Pancreas (tissue), 10 donors: ENCODE measurements around the gene IGDCC3. TPM values are rescaled to one million over a fixed set of nuclear protein-coding genes. Genes with fewer than 3 reads are reported as not detected.
"Not testable (repeated sequence)": the region's sequence is repeated elsewhere in the genome, so short reads cannot be mapped to it uniquely, and the experiment has no call there.

Experiments used
- ATAC-seq, 4 donors: fragments of 200-7000 bp; cut with Tn5 transposase; one replicate each; pipeline versions ENCODE4 v1.8.0 to v1.9.1; 2020; ENCODE audit warnings: mild to moderate bottlenecking in 4 of 4, moderate library complexity in 4 of 4
- DNase-seq, 6 donors: peaks; one replicate each; pipeline ENCODE4 v3.0.0-alpha.2; 2020
- FAIRE-seq: peaks from 2 replicates; lab custom pipeline; 2012; peaks lifted over from hg19 to GRCh38; lab: Jason Lieb, UNC
- H3K27ac ChIP-seq, 4 donors: fragments of 200-600 bp; sonication (generic); 1 replicate in 3 of 4; 2 replicates in 1 of 4; pipeline versions ENCODE4 v1.5.0 to v1.8.0; 2020
- H3K27me3 ChIP-seq, 4 donors: fragments of 200-600 bp; one replicate each; pipeline ENCODE4 v1.8.0; 2021
- H3K36me3 ChIP-seq, 3 donors: fragments of 200-600 bp; sonication (generic) in 1 of 3; one replicate each; pipeline versions ENCODE4 v1.5.0 to v1.8.0; 2020 to 2021
- H3K4me1 ChIP-seq, 3 donors: fragments of 200-600 bp; one replicate each; pipeline ENCODE4 v1.8.0; 2021
- H3K4me3 ChIP-seq, 4 donors: fragments of 200-600 bp; sonication (generic) in 2 of 4; one replicate each; pipeline versions ENCODE4 v1.5.0 to v1.8.0; 2020 to 2021
- H3K9me3 ChIP-seq, 4 donors: fragments of 200-600 bp; one replicate each; pipeline ENCODE4 v1.8.0; 2021
- WGBS, 2 donors: extraction: QIAGEN DNeasy Blood & Tissue Kit; methylation state at CpG; one replicate each; pipeline ENCODE4 v1.1.7; 2013; 5-methylcytosine and 5-hydroxymethylcytosine counted together
- intact Hi-C, 3 donors: fragments of 100-400 bp; cut with DNase I; formaldehyde crosslinking; loops; one replicate each; pipeline versions ENCODE4 v1.11.1 to v1.14.2; 2022
- polyA plus RNA-seq, 2 donors: library from polyadenylated mRNA; stranded (reverse); fragments of 200-250 nt; gene quantifications; one replicate each; pipeline ENCODE4 v1.2.3, GENCODE V29; 2013
- total RNA-seq, 6 donors: library from RNA; stranded (reverse); fragmentation: NEBNext Ultra II Directional in 4 of 6; extraction: Animal tissue kit (Norgen Biotek cat#: 25700) in 4 of 6; gene quantifications; one replicate each; pipeline versions ENCODE4 v1.2.1 to v1.2.4, GENCODE V29; 2021 to 2023
- TF ChIP-seq, protein P1 (sequence below), 4 donors: fragments of 200-600 bp; sonication (generic) in 3 of 4; IDR thresholded peaks; one replicate each; pipeline versions ENCODE4 v1.5.0 to v1.8.0; 2021; ENCODE audit warnings: antibody characterized with exemption in 4 of 4
- donor health status: healthy with polysubstance abuse.
- donor health status: DM: no; HTN: no; CAD: no; lungs with moderate emphysema.
- donor health status: DM: no; HTN: no; CAD: no.
- donor health status: control.
- donor health status: control.
- donor health status: Bipolar disorder and iron deficiency.
- donor health status: DM: yes; HTN: yes; CAD: no.
- donor health status: DM: no; HTN: no; CAD: no.
- donor health status: DM: no; HTN: no; CAD: no.
- donor health status: DM: yes; HTN: yes; CAD: no.

Gene IGDCC3
- total and polyA plus RNA-seq, 8 donors, result 0.32 TPM; not detected in 7

DNA sequence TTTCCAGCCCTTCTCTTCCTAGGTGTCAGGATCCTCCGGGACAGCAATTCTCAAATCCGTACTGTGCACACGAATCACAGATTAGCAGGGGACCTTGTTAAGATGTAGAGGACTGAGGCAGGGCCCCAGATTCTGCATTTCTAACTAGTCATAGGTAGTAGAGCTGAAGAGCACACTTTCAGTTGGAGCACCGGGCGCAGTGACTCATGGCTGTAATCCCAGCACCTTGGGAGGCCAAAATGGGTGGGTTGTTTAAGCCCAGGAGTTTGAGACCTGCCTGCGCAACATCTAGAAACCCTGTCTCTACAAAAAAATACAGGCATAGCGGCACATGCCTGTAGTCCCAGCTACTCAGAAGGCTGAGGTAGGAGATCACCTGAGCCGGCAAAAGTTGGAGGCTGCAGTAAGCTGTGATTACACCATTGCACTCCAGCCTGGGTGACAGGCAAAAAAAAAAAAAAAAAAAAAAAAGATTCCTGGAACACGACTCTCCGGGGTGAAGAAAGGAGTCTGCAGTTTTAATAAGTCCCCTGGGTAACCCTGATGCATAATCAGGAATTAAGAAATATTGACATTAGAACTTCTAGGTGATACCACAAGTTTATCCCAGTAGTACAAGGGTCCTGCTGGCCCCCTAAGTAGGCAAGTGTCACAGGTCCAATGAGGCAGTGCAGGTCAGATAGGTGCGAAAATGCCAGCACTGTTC, 21.4 kb upstream of the IGDCC3 start:
- FAIRE-seq (no peak), DNase-seq (no peak), ATAC-seq (no peak)
- Histone ChIP-seq H3K27me3 (no peaks in the 10 kb centered on the region), H3K36me3 (no peaks in the 10 kb centered on the region), H3K4me1 (peaks cover 0 to 12% (median 7%) of the 10 kb centered on the region in 3 donors), H3K9me3 (no peaks in the 10 kb centered on the region), H3K4me3 (no peak overlapping the region), H3K27ac (no peak overlapping the region)
- 83 to 87% methylated on average over 11 of the region's 11 CpGs for WGBS, 2 donors
- intact Hi-C loops, result no loop called here
- TF ChIP-seq, protein P1, sequence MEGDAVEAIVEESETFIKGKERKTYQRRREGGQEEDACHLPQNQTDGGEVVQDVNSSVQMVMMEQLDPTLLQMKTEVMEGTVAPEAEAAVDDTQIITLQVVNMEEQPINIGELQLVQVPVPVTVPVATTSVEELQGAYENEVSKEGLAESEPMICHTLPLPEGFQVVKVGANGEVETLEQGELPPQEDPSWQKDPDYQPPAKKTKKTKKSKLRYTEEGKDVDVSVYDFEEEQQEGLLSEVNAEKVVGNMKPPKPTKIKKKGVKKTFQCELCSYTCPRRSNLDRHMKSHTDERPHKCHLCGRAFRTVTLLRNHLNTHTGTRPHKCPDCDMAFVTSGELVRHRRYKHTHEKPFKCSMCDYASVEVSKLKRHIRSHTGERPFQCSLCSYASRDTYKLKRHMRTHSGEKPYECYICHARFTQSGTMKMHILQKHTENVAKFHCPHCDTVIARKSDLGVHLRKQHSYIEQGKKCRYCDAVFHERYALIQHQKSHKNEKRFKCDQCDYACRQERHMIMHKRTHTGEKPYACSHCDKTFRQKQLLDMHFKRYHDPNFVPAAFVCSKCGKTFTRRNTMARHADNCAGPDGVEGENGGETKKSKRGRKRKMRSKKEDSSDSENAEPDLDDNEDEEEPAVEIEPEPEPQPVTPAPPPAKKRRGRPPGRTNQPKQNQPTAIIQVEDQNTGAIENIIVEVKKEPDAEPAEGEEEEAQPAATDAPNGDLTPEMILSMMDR (IDR thresholded peaks at IDR 0.05), result no peak

DNA sequence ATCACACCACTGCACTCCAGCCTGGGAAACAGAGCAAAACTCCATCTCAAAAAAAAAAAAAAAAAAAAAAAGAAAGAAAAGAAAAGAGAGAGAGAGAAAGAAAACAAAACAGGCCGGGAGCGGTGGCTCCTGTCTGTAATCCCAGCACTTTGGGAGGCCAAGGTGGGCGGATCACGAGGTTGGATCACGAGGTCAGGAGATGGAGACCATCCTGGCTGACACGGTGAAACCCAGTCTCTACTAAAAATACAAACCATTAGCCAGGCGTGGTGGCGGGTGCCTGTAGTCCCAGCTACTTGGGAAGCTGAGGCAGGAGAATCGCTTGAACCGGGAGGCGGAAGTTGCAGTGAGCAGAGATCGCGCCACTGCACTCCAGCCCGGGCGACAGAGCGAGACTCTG, 20.7 kb upstream of the IGDCC3 start:
- peaks cover 0 to 12% (median 7%) of the 10 kb centered on the region in 3 donors for H3K4me1 ChIP-seq
- H3K27ac ChIP-seq, ATAC-seq, H3K27me3 ChIP-seq, FAIRE-seq, H3K36me3 ChIP-seq, H3K9me3 ChIP-seq, DNase-seq, H3K4me3 ChIP-seq, intact Hi-C loops: not testable (repeated sequence)
- WGBS, 2 donors, result 95 to 97% methylated on average over 16 of the region's 16 CpGs

DNA sequence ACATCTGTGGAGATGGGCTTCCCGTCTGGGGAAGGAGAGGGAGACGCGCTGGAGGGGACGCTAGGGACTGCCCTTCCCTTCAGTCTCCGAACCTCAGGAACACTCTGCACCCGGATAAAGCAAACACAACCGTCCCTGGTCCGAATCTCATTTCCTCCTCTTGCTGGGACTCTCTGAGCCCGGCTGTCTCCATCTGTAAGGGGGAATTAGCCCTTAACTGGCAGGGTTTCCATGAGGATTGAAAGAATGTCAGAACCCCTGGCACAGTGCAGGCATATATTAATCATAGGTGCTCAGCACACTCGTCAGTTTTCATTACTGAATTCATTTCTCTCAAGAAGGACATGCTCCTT, 19.1 kb upstream of the IGDCC3 start:
- no peak for ATAC-seq
- TF ChIP-seq, protein P1 (IDR thresholded peaks at IDR 0.05), result no peak
- DNase-seq, result no peak
- no peak overlapping the region for H3K4me3 ChIP-seq
- H3K36me3 ChIP-seq, result no peaks in the 10 kb centered on the region
- peaks cover 0 to 12% (median 5%) of the 10 kb centered on the region in 3 donors for H3K4me1 ChIP-seq
- H3K9me3 ChIP-seq, result no peaks in the 10 kb centered on the region
- no peak for FAIRE-seq
- no peak overlapping the region for H3K27ac ChIP-seq
- 66 to 68% methylated on average over 10 of the region's 10 CpGs for WGBS, 2 donors
- H3K27me3 ChIP-seq, result no peaks in the 10 kb centered on the region
- intact Hi-C loops, result no loop called here

DNA sequence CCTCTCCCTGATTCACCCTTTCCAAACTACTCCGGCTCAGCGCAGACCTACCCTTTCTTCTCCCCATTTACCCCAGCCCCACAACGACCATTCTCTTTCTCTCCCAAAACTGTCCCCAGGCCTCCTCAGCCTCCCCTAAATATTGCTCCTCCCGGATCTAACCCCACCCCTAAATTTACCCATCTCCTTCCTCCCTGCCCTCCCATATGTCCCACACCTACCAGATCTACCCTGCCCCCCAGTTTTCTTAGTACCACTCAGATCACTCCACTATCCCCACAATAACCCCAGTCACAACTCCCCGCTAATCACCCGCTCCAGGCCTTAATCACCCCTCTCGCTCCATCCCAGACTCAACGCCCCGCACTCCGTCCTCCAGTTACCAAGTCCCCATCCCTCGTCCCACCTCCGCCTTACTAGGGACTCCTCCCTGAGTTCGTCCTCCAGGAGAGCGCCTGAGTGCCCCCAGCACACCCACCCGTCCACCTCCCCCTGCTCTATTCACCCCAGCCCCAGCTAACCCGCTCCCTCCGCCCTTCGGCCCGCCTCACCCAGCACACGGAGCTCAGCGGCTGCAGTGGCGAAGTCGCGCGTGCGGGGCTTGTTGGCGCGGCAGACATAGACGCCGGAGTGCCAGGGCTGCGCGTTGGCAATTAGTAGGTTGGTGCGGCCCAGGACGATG, 18.6 kb upstream of the IGDCC3 start:
- no peak for FAIRE-seq
- 74 to 80% methylated on average over 34 of the region's 34 CpGs for WGBS, 2 donors

DNA sequence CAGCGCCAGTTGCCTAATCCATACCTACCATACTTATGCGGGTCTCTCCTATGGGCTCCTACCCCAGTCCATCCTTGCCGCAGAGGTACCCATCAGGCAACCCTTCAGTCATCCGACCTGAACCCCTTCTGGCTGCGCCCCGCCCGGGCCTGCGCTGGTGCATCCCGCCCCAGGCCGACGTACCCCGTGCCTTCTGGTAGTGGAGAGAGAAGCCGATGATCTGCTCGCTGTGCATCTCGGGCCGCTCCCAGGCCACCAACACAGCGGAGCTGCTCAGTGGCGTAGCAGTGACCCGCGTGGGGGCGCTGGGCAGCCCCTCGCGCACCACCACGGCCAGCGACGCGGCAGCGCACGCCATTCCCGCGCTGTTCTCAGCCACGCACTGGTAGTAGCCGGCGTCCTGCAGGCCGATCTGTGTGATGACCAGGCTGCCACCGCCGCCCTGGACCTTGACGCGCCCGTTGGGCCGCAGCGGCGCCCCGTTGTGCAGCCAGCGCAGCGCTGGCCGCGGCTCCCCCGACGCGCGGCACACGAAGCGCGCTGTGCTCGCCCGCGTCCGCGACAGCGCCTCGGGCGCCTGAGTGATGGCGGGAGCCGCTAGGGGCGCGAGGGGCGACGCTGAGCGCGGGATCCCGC, 17.9 kb upstream of the IGDCC3 start:
- intact Hi-C loops, result no loop called here
- WGBS, 2 donors, result 63 to 67% methylated on average over 45 to 72 of the region's 72 CpGs
- Histone ChIP-seq H3K27me3 (no peaks in the 10 kb centered on the region), H3K4me1 (no peaks in the 10 kb centered on the region), H3K36me3 (no peaks in the 10 kb centered on the region), H3K4me3 (no peak overlapping the region), H3K27ac (no peak overlapping the region), H3K9me3 (no peaks in the 10 kb centered on the region)
- no peak for ATAC-seq
- no peak for DNase-seq
- TF ChIP-seq, protein P1 (IDR thresholded peaks at IDR 0.05), result no peak
- FAIRE-seq, result no peak

More for the DNA sequence above, 18.6 kb upstream of the IGDCC3 start:
- Histone ChIP-seq H3K27me3 (no peaks in the 10 kb centered on the region), H3K9me3 (no peaks in the 10 kb centered on the region), H3K36me3 (no peaks in the 10 kb centered on the region), H3K4me3 (no peak overlapping the region), H3K4me1 (peaks cover 0 to 6% (median 0%) of the 10 kb centered on the region in 3 donors), H3K27ac (no peak overlapping the region)
- TF ChIP-seq, protein P1 (IDR thresholded peaks at IDR 0.05), result no peak
- ATAC-seq, result no peak
- no peak for DNase-seq
- intact Hi-C loops, result no loop called here
